Measurements from ENCODE around the gene PCLO. TPM values are rescaled to one million over a fixed set of nuclear protein-coding genes. Genes with fewer than 3 reads are reported as not detected.

The PCLO gene
- total RNA-seq, 2 donors from 2014 or later = 2.9 to 6.3 TPM

DNA sequence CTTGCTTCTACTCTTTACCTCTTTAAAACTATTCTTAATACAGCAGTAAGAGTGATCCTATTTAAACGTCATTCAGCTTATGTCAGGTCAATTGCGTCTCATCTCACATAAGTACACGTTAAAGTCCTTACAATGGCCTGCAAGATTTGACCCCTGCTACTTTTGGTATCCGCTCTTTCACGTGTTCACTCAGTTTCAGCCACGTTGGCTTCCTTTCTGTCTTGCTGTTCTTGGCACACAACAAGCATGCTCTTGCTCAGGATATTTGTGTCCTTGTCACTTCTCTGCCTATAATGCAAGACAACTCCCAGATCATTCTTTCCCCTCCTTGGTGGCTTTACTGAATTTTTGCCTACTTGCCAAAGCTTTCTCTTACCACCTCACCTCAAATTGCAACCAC lies 296.8 kb downstream of the PCLO start:
- H3K36me3 ChIP-seq = no peaks in the 10 kb centered on the region
- H3K27ac ChIP-seq = no peak overlapping the region
- no peak overlapping the region for H3K4me3 ChIP-seq
- H3K4me1 ChIP-seq = no peaks in the 10 kb centered on the region
- TF ChIP-seq, protein P1, sequence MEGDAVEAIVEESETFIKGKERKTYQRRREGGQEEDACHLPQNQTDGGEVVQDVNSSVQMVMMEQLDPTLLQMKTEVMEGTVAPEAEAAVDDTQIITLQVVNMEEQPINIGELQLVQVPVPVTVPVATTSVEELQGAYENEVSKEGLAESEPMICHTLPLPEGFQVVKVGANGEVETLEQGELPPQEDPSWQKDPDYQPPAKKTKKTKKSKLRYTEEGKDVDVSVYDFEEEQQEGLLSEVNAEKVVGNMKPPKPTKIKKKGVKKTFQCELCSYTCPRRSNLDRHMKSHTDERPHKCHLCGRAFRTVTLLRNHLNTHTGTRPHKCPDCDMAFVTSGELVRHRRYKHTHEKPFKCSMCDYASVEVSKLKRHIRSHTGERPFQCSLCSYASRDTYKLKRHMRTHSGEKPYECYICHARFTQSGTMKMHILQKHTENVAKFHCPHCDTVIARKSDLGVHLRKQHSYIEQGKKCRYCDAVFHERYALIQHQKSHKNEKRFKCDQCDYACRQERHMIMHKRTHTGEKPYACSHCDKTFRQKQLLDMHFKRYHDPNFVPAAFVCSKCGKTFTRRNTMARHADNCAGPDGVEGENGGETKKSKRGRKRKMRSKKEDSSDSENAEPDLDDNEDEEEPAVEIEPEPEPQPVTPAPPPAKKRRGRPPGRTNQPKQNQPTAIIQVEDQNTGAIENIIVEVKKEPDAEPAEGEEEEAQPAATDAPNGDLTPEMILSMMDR (IDR thresholded peaks at IDR 0.05) = no peak
- H3K27me3 ChIP-seq = no peaks in the 10 kb centered on the region
- no peaks in the 10 kb centered on the region for H3K9me3 ChIP-seq
- no peak for DNase-seq (ENCODE audit: low spot score)

DNA sequence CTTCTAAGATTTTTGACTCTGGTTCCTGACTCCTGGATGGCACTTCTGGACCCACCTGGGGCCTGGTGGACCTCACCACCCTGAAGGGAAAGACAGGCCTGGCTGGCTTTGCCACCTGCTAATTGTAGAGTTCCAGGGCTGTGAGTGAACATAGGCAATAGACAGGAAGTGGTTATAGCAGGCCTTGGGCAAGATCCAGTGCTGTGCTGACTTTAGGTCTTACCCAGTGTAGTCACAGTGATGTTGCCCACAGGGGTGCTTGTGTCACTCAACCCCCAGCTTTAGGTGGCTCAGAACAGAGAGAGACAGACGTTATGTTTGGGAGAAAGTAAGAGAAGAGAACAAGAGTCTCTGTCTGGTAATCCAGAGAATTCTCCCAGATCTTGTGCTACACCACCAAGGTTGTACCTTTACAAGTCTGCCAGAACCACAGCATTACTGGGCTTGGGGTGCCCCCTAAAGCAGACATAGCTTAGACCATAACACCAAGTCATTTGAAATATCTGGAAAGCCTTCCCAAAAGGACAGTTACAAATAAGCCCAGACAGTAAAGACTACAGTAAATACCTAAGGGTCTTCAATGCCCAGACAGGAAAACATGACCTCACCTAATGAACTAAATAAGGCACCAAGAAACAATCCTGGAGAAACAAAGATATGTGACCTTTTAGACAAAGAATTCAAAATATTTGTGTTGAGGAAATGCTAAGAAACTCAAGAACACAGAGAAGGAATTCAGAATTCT lies 303.4 kb downstream of the PCLO start:
- DNase-seq (ENCODE audit: low spot score) = no peak
- H3K9me3 ChIP-seq = no peaks in the 10 kb centered on the region
- no peaks in the 10 kb centered on the region for H3K4me1 ChIP-seq
- H3K27ac ChIP-seq = no peak overlapping the region
- no peaks in the 10 kb centered on the region for H3K36me3 ChIP-seq
- no peak overlapping the region for H3K4me3 ChIP-seq
- TF ChIP-seq, protein P1 (IDR thresholded peaks at IDR 0.05) = no peak
- no peaks in the 10 kb centered on the region for H3K27me3 ChIP-seq

DNA sequence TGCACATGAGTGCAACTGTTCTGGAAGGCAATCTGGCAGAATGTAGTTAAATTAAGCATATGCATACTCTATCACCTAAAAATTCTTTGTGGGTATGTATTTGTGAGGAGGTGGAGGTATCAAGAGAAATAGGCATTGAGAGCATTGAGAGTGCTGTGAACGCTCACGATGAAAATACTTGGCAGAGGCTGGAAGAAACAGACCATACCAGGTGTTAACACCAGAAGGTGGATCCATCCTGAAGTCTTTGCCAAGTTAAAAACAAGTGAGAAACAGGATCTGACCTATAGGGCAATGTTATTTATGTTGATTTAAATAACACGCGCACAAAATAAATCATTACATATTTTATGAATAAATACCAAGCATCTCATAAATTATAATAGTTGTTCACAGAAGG lies 311.6 kb downstream of the PCLO start:
- H3K27me3 ChIP-seq = no peaks in the 10 kb centered on the region
- TF ChIP-seq, protein P1 (IDR thresholded peaks at IDR 0.05) = no peak
- H3K4me3 ChIP-seq = no peak overlapping the region
- H3K4me1 ChIP-seq = no peaks in the 10 kb centered on the region
- no peaks in the 10 kb centered on the region for H3K9me3 ChIP-seq
- no peaks in the 10 kb centered on the region for H3K36me3 ChIP-seq
- H3K27ac ChIP-seq = no peak overlapping the region
- no peak for DNase-seq (ENCODE audit: low spot score)

DNA sequence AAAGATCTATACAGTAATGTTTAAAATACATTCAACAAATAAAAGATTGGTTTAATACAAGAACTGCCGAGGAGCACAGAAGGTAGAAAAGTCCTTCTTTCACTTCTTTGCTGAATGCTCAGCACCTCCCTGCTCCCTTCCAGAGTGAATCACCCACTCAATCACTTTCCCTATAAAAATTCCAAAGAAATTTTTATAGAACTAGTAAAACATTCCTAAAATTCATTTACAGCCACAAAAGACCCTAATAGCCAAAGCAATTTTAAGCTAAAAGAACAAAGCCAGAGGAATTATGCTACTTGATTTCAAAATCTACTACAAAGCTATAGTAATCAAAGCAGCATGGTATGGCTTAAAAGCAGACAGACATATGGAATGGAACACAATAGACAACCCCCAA lies 320.9 kb downstream of the PCLO start:
- no peaks in the 10 kb centered on the region for H3K9me3 ChIP-seq
- TF ChIP-seq, protein P1 (IDR thresholded peaks at IDR 0.05) = no peak
- H3K4me3 ChIP-seq = no peak overlapping the region
- no peak for DNase-seq (ENCODE audit: low spot score)
- no peak overlapping the region for H3K27ac ChIP-seq
- no peaks in the 10 kb centered on the region for H3K36me3 ChIP-seq
- H3K4me1 ChIP-seq = no peaks in the 10 kb centered on the region
- H3K27me3 ChIP-seq = no peaks in the 10 kb centered on the region

DNA sequence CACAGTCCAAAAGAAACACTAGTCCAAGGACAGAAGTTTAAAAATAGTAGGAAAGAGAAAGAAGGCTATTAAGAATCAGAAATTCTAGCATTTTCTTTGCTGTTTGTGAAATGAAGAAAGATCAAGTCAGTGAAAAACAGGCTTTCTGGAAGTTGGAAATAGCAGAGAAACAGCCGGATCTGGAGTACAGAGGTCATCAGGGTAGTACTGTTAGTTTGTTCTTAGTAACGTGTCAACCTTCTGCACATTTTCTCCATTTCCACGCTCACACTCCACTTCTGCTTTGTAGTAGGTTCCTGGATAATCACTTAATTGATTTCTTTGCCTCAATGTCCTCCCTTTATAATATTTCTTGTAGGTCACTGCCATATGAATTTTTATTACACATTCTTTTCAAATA lies 322.6 kb downstream of the PCLO start:
- H3K36me3 ChIP-seq = no peaks in the 10 kb centered on the region
- H3K9me3 ChIP-seq = no peaks in the 10 kb centered on the region
- TF ChIP-seq, protein P1 (IDR thresholded peaks at IDR 0.05) = no peak
- DNase-seq (ENCODE audit: low spot score) = no peak
- H3K4me1 ChIP-seq = no peaks in the 10 kb centered on the region
- no peak overlapping the region for H3K4me3 ChIP-seq
- no peak overlapping the region for H3K27ac ChIP-seq
- no peaks in the 10 kb centered on the region for H3K27me3 ChIP-seq

DNA sequence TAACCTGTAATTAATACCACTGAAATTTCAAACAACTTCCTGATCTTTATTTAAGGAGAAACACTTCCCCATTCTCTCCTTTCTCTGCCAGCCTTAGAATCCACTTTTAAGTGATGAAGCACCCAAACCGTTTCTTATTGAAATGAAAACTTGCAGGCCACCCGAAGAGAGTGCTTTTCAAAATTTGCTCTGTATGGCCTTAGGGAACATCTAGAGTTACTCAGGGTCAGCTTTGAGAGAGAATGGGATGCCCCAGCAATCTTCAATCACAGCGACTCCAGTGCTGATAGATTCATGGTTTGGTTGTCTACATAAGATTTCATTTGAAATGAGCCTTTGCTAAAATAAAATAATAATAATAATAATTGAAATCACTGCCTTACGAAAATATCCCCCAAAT lies 323.1 kb downstream of the PCLO start:
- no peak for DNase-seq (ENCODE audit: low spot score)
- Histone ChIP-seq H3K4me1 (no peaks in the 10 kb centered on the region), H3K9me3 (no peaks in the 10 kb centered on the region), H3K27ac (no peak overlapping the region), H3K36me3 (no peaks in the 10 kb centered on the region), H3K27me3 (no peaks in the 10 kb centered on the region), H3K4me3 (no peak overlapping the region)
- TF ChIP-seq, protein P1 (IDR thresholded peaks at IDR 0.05) = no peak
